AG08396 (cell line): Measurements from ENCODE around the gene ANKRD62.

ENCODE experiments used
- DNase-seq: peaks from one replicate; pipeline ENCODE4 v3.0.0; 2012; ENCODE audit warnings: low spot score, mixed read lengths

ANKRD62 gene

GRCh38 chr18:12093520-12094257 is at the start of gene ANKRD62:
Gene ANKRD62 (plus strand): TSS chr18:12093843. CDS start chr18:12094018, 175 bp downstream.
- DNase-seq: no peak

GRCh38 chr18:12044591-12044990 is 49.1 kb upstream of the ANKRD62 start:
- DNase-seq: no peak

- no peak for DNase-seq
Observed at GRCh38 chr18:12046046-12046750, 47.4 kb upstream of the ANKRD62 start.

- DNase-seq: no peak
Observed at GRCh38 chr18:12046751-12047335, 46.8 kb upstream of the ANKRD62 start.

GRCh38 chr18:12048010-12048826 is 45.4 kb upstream of the ANKRD62 start:
- DNase-seq: no peak

GRCh38 chr18:12048827-12049175 is 44.8 kb upstream of the ANKRD62 start:
- DNase-seq: peak; percentile 37

GRCh38 chr18:12049978-12050811 is 43.4 kb upstream of the ANKRD62 start:
- no peak for DNase-seq

GRCh38 chr18:12052866-12053265 is 40.8 kb upstream of the ANKRD62 start:
- DNase-seq: no peak

- no peak for DNase-seq
Observed at GRCh38 chr18:12053289-12053688, 40.4 kb upstream of the ANKRD62 start.

GRCh38 chr18:12056034-12056883 is 37.4 kb upstream of the ANKRD62 start:
- DNase-seq: no peak

GRCh38 chr18:12056884-12057402 is 36.7 kb upstream of the ANKRD62 start:
- DNase-seq: no peak

- DNase-seq: no peak
Observed at GRCh38 chr18:12057419-12058039, 36.1 kb upstream of the ANKRD62 start.

GRCh38 chr18:12059334-12060181 is 34.1 kb upstream of the ANKRD62 start:
- no peak for DNase-seq

GRCh38 chr18:12060182-12060870 is 33.3 kb upstream of the ANKRD62 start:
- DNase-seq: no peak

GRCh38 chr18:12061685-12062084 is 32.0 kb upstream of the ANKRD62 start:
- DNase-seq: no peak

- no peak for DNase-seq
Observed at GRCh38 chr18:12062974-12063373, 30.7 kb upstream of the ANKRD62 start.

- no peak for DNase-seq
Observed at GRCh38 chr18:12064086-12064763, 29.4 kb upstream of the ANKRD62 start.

GRCh38 chr18:12065397-12065796 is 28.2 kb upstream of the ANKRD62 start:
- no peak for DNase-seq
